NCI-H2196 (cell line): ENCODE data around the gene SLC25A26.
"Not testable (repeated sequence)": the region's sequence is repeated elsewhere in the genome, so short reads cannot be mapped to it uniquely, and the experiment has no call there.

Source experiments
- DNase-seq: peaks from one replicate; lab custom pipeline; 2025; ENCODE audit not compliant: unreplicated experiment; lab: John Stamatoyannopoulos, UW

SLC25A26 gene

DNA sequence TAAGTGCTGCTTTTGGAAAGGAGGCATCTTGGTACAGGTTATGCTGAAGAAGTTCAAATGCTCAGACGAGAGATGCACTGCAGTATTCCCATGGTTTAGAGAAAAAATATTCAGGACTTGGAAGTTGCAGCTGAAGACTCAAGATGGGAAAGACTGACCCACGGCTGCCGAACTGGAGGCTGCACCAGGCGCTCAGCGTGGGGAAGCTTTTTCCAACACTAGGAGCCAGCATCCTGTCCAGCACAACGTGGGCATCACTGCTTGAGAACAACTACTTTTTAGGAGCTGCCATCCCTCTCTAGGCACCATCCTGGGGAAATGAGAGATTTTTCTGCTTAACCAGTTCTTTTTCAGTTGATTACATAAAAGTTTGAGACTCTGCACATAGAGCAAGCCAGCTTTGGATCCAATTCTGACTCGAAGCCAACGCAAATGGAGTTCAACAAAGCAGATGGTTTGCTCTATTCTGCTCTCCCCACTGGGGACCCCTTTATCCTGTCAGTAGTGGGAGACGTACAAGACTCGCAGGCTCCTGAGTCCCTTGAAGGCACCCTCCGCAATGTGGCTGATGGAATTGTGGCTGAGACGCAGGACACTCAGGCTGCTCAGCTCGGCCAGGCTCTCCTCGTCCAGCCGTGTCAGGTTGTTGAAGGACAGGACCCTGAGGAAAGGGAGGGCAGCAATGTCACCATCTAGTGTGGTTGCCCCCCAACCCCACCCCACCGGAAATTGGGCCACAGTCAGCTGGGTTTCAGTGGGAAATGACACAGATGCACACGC is 186.2 kb downstream of the SLC25A26 start:
- no peak for DNase-seq

DNA sequence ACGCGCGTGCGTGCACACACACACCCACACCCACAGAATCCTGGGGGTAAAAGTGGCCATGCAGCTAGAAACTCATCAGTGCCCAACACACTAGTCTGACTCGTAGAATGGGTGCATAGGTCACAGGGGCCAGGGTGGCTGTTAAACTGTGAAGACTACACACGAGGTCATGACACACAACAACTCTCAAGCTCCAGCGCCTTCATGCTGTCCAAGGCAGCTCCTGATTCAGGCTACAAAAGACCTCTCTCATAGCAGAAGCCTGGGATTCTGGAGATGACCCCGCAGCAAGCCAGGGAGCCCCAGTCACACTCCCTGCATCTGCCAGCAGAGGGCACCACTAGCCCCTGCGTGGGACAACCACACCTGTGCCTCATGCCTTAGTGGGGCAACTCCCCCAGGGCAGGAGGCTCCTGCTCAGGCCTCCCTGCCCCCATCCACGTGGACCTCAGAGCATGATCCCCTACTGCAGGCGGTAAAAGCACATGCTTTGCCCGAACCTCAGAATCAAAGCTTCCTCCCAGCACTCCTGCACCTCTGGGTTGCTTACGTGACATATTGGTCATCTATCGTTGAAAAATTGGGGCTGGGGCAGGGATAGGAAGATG is 186.9 kb downstream of the SLC25A26 start:
- DNase-seq: peak; percentile 57

DNA sequence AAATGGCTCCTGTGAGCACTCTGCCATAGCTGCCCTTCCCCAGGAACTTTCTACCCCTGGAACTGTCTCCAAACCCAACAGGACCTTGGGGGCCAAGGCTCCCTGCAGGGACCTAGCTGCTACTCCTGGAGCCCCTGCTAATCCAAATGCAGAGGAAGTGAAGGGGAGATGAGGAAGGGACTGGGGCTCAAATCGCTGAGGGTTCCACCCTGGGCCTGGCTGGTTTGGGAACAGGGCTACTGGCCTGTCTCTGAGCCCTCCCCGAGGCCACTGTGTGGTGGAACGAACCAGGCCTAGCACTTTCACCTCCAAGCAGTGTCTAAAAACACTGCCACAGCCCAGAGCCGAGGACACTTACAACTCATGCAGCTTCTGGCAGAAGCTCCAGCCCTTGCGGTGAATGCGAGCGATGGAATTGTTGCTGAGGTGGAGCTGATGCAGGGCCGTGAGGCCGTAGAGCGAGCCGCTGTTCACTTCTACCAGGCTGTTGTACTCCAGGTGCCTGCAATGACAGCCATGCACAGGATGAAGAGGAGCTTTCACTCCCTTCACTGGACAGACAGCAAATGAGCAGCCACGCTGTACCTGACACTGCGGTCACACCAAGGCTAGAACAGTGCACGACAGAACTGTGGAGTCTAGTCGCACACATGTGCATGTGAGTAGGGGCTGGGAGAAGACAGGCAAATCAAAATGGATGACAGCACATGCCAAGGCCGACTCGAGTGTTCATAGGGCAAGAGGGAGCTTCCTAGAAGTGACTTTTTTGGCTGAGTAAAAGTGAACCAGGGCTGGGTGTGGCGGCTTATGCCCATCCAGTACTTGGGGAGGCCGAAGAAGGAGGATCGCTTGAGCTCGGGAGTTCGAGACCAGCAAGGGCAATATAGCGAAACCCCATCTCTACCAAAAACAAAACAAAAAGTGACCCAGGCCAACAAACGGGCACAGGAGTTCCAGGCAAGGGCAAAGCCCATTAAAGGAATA is 189.3 kb downstream of the SLC25A26 start:
- no peak for DNase-seq

DNA sequence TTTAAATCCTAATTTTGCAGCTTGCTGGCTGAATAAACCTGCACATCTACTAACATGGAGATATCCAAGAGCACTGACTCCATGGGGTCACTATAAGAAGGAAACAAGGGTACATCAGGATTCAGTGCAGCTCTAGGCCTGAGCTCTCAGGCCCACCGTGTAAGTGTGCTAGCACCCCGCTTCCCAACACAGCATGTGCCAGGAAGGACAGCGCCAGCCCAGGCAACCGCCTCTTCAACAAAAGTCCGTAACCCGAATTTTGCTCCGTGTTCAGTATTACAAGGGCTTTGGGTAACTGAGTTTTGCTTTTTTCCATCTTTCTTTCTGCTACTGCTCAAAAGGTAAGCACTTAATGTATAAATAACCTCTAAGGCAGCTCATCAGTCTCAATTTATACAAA is 190.2 kb downstream of the SLC25A26 start:
- DNase-seq: no peak

DNA sequence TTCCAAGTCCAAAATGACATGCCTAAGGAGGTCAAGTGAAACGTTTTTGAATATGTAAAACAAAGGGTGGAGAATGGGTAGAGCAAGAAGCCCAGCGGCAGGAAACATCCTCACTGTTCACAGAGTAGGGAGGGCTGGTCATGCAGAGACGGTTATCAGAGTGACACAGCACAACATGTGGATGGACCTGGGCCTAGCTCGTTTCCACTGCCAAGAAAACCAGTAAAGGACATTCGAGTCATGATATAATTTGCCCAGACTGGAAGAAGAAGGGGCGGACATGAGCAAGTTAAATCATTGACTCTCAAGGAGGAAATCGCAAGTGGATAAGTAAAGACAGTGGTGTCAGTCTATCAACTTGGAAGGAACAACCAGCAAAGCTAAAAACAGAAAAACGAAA is 190.7 kb downstream of the SLC25A26 start:
- no peak for DNase-seq

DNA sequence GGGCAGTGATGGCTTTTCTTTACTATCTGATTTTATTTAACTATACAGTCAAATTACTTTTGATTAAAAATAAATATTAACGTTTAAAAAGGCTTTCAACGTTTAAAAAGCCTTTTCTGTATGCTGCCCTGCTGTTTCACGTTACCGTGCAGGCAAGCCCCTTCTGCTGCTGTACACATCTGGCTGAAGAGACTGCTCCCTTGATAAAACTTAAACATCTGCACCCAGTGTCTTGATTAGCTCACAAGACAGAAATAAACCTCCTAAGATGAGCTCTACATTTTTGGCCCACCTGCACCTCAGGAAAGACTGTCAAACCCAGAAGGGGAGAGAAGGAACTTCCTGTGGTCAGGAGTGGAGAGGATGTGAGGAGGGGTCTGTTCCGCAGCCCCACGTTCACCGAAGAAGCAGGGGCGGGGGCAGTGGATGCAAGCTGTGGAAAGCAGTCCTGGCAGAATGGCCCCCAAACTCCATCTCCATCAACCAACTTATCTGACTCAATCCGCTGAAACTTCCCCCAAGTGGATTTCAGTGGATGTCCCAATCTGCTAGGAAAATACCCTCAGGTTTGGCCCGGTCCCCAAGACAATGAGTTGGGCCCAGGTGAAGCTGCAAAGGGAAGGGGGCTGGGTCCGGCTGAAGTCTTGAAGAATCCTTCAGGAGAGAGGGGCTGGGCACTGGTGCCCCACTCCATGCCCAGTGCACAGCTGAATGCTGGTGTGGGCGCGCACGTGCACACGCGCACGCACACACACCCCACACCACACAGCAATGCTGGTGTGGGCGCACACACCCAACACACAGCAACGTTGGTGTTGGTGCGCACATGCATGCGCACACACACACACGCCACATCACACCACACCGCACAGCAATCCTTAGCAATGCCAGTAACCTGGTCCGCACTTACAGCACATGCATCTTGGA is 191.4 kb downstream of the SLC25A26 start:
- DNase-seq: no peak

DNA sequence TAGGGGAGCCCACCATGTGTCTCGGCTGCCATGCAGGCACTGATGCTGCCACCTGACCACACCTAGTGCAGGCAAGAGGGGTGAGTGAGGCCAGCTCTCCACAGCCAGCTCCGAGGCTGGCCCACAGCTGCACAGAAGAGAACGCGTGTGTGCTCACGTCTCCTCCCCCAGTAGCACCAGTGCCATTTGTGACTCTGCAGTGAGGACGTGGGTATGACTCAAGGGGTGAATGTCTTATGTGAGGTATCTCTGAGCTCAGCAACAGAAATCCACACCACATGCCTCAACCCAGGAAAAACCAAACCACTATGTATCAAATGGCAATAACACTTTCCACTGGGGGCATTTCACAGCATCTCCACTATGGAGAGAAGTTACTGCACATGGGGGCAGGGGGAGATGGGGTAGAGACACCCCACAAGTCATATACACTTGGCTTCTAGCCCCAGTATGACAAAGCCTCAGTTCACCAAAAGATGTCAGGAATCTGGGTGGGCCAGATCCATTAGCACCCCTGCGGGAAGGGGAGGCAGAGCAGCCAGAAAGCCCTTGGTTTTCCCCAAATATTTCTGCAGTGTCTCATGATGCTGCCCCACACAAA is 192.4 kb downstream of the SLC25A26 start:
- DNase-seq: no peak

DNA sequence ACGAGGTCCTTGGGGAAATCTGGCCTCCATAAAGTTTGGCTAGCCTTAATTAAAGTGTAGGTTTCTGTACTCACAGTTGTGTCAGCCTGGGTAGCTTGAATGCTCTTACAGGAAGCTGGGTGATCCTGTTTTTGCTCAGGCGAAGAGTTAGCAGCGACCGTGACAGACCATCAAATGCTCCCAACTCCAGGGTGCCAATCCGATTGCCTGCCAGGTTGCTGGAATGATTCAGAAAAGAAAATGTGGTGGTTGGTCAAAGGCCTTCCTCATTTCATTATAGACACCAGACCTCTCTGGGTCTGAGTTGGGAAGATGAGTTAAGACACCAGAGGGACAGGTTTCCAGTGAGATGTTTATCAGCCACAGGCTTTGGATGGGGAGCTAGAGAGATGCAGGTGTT is 194.0 kb downstream of the SLC25A26 start:
- DNase-seq: no peak

DNA sequence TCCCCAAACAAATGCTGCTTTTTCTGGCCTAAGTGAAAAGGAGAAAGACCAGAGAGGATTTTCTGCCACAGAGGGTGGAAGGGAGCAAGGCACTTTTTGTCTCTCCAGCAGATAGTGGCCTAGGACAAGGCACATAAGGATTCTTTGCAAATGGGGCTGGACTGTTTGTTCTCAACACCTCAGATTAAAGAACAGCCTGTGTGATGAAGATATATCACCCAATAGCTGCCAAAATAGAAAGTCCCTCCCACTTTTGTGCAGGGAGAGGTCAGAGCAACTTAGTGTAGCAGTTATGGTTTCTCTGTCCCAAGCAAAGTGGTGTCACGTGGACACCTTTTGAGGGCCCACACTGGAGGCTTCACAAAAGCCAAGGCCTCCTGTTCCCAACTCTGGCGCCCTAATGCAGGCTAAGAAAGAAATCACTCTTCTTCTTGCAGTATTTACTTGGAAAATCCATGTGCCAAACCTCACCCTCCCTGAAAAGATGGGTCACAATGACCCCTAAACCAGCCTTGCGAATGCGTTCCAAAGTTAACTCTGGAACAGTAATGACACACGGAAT is 195.1 kb downstream of the SLC25A26 start:
- no peak for DNase-seq

DNA sequence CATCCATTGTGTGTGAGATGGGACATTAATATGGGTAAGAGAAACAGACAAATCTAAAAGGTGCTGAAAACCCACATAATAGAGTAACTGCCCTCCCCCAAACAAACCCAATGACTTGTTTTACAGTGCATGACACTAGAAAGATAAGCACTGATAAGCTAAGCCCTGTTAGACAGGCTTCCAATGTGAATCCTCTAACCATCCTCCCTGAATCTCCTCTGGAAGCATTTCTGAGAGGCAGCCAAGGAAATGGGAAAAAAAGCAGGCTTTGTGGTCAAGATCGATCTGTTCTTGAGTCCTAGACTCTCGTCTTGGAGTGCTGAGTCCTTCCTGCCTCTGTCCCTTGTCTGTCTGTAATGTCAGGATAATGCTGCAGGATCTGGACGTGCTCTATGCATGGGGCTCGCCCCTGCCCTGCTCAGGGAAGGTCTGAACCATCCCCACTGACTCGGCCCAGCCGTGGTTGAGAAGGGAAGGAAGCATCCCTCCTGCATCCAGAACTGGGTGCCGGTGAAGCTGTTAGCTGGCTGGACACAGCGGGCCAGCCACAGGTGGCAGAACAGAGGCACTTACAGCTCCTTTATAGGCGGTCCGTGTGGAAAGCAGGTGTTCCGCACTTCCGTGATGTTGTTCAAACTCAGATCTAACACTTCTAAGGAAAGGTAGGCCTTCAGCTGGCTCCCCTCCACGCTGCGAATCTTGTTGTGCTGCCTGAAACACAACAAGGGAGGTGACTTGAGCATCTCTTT is 195.9 kb downstream of the SLC25A26 start:
- no peak for DNase-seq

DNA sequence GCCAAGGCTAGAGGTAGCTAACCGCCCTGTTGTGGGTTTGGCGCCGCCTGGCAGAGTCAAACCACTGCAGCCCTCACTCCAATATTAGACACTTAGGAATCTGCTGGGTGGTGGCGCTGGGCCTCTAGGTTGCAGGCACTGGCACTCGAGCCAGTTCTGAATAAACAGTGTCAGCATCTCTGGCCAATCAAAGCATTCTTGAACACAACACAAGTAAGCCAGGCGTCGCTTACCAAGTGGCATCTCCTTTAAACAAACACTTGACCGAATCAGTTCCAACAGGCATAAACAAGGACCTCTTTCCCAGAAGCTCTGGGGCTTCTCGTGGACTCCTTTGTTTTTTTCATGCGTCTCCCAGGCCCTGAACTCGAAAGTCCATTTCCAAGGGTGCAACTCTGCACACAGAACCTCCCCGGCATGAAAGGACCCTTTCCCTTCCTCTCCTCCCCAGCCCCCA is 197.7 kb downstream of the SLC25A26 start:
- peak; percentile 64 for DNase-seq

DNA sequence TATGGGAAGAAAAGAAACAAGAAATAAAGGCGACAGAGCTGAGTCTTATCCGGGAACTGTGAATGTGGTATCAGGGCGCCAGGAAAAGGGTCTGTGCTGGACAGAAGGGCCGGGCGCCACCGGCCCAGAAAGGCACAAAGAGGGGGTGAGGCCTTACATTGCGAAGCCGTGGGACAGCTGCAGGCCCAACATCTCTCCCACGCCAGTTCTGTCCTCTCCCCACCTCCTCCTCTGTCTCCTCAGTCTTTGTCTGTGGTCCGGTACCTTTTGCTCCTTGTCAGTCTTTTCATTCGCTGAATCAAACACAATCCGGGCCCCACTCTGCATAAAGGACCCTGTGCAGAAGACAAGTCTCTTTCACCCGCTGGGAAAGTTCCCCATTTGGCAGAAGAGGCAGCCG is 198.2 kb downstream of the SLC25A26 start:
- DNase-seq: no peak

DNA sequence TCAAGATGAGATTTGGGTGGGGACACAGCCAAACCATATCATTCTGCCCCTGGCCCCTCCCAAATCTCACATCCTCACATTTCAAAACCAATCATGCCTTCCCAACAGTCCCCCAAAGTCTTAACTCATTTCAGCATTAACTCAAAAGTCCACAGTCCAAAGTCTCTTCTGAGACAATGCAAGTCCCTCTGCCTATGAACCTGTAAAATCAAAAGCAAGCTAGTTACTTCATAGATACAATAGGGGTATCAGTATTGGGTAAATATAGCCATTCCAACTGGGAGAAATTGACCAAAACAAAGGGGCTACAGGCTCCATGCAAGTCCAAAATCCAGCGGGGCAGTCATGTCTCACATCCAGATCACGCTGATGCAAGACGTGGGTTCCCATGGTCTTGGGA is 200.3 kb downstream of the SLC25A26 start:
- not testable (repeated sequence) for DNase-seq

DNA sequence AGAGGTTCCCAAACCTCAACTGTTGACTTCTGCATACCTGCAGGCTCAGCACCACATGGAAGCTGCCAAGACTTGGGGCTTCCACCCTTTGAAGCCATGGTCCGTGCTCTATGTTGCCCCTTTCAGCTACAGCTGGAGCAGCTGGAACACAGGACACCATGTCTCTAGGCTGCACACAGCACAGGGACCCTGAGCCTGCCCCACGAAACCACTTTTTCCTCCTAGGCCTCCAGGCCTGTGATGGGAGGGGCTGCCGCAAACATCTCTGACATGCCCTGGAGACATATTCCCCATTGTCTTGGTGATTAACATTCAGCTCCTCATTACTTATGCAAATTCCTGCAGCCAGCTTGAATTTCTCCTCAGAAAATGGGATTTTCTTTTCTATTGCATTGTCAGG is 201.1 kb downstream of the SLC25A26 start:
- DNase-seq: not testable (repeated sequence)

DNA sequence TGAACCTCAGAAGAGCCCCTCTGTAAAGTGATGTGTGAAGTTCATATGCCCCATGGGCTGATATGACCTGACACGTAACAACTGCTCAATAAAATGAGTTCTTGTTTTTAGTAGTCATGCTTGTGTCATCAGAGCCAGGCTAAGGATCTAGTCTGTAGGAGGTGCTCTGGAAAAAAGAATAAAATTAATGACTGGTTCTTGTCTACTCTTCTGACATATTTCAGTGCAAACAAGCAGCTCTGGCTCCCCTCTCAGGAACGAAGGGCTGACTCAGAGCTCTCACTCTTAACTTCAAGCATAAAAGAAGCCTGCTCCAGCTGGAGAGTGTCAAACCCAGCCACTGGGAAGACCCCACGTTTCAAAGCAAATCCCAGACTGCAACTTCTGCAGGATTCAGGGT is 203.0 kb downstream of the SLC25A26 start:
- DNase-seq: no peak

DNA sequence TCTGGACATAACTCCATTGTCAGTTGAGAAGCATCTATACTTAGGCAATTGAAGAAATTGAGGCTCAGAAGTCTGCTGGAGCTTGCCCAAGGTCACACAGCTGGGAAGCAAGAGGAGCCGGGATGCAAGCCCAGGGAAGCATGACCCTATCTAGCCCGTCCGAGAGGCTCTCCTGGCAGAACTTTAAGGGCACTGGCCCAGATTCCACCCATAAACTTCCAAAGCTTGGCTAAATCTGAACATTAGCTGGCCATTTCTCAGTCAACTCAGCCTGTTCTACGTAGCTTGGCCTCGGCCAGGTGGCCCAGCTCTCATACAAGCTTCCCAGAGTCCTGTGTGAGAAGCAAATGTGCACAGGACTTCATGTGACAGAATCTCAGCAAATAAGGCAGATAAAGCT is 204.2 kb downstream of the SLC25A26 start:
- no peak for DNase-seq

DNA sequence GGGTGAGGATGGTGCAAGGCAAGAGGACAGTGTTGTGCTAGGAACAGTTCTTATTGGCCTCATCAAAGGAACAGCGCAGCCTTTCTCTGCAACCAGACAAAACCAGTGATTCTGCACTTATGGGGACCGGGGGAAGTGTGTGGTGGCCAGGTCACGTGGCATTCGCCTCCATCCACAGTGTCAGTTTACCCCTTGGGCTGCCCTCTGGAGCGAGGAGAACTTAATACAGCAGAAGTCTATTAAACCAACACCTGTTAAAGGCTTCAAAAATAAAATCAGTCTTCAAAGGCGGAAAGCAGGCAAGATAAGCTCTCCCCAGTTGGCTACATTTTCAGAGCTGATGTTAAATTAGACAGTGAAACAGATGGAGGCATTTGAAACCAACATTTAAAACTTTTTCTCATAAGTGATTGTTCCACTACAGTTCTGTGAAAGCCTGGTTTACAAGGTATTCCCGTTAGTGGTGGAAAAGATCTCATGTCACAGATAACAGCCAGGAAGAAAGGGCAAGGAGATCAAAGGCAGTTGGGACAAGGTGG is 204.8 kb downstream of the SLC25A26 start:
- no peak for DNase-seq

DNA sequence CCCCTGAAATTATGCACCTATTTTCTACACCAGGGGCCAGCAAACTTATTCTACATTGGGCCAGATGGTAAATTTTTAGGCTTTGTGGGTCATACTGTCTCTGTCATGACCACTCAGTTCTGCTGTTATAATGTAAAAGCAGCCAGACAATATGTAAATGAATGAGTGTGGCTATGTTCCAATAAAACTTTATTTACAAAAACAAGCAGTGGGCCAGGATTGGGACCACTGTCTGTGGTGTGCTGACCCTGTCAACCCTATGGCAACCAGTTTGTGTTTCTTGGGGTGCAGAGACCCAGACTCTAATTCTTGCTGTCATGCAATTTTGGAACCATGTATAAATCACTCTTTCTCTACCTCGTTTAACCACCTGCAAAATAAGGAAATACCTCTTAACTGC is 205.3 kb downstream of the SLC25A26 start:
- no peak for DNase-seq

DNA sequence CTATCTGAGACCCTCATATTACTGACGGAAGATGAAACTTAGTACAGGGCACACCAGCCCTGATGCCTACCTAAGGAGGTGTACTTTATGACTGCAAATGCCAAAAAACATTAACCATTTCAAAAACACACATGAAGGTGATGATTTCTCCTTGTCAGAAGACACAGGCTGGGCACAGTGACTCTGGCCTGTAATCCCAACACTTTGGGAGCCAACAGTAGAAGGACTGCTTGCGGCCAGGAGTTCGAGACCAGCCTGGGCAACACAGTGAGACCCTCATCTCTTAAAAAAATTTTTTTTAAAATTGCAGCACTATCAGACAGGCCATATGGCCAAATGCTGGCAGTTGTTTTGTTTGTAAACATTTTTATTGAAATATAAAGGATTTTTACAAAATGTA is 206.6 kb downstream of the SLC25A26 start:
- DNase-seq: no peak
